Fibroblast of gingiva (primary cell): ENCODE data around the gene PRDM11.
A peak's percentile ranks its signal among the peaks of the same experiment; 100 is the strongest.

Experiments used
- DNase-seq: peaks from one replicate; pipeline ENCODE4 v3.0.0-alpha.2; 2011; ENCODE audit warnings: low read depth

Gene PRDM11

GRCh38 chr11:45209891-45210699, 63.7 kb downstream of the PRDM11 start:
- peak; percentile 30 for DNase-seq

GRCh38 chr11:45210846-45211245, 64.4 kb downstream of the PRDM11 start:
- DNase-seq: no peak

- DNase-seq: no peak
These were observed 65.3 kb downstream of the PRDM11 start for GRCh38 chr11:45211732-45212131.

GRCh38 chr11:45212566-45213315, 66.3 kb downstream of the PRDM11 start:
- no peak for DNase-seq

- DNase-seq: no peak
These were observed 66.9 kb downstream of the PRDM11 start for GRCh38 chr11:45213316-45213665.

- DNase-seq: no peak
These were observed 67.3 kb downstream of the PRDM11 start for GRCh38 chr11:45213717-45214116.

- DNase-seq: no peak
These were observed 68.8 kb downstream of the PRDM11 start for GRCh38 chr11:45215098-45215865.

- no peak for DNase-seq
These were observed 69.6 kb downstream of the PRDM11 start for GRCh38 chr11:45216031-45216430.

GRCh38 chr11:45216901-45217300, 70.5 kb downstream of the PRDM11 start:
- no peak for DNase-seq

- DNase-seq: no peak
These were observed 71.6 kb downstream of the PRDM11 start for GRCh38 chr11:45217991-45218390.

- no peak for DNase-seq
These were observed 72.3 kb downstream of the PRDM11 start for GRCh38 chr11:45218705-45219104.

GRCh38 chr11:45219411-45219810, 73.0 kb downstream of the PRDM11 start:
- DNase-seq: no peak

GRCh38 chr11:45223496-45223895, 77.1 kb downstream of the PRDM11 start:
- DNase-seq: no peak

- DNase-seq: no peak
These were observed 78.3 kb downstream of the PRDM11 start for GRCh38 chr11:45224766-45225165.

GRCh38 chr11:45225277-45225676, 78.8 kb downstream of the PRDM11 start:
- DNase-seq: no peak

- DNase-seq: no peak
These were observed 79.8 kb downstream of the PRDM11 start for GRCh38 chr11:45225961-45226871.

- no peak for DNase-seq
These were observed 80.5 kb downstream of the PRDM11 start for GRCh38 chr11:45226901-45227300.

- no peak for DNase-seq
These were observed 81.4 kb downstream of the PRDM11 start for GRCh38 chr11:45227836-45228235.

GRCh38 chr11:45229401-45230020, 83.1 kb downstream of the PRDM11 start:
- no peak for DNase-seq

- DNase-seq: no peak
These were observed 86.1 kb downstream of the PRDM11 start for GRCh38 chr11:45232341-45233080.
